Activated naive CD4-positive, alpha-beta T cell treated with anti-CD3 and anti-CD28 coated beads, Interleukin-2, amount 10 ng/mL, durations not matched to agents 5 hours and 36 hours (primary cell): ENCODE data around the gene GPR87. TPM values are rescaled to one million over a fixed set of nuclear protein-coding genes. Genes with fewer than 3 reads are reported as not detected.

ENCODE experiments used
- total RNA-seq, 2 experiments: library from RNA; stranded (reverse); gene quantifications; one replicate each; pipeline ENCODE4 v1.2.3, GENCODE V29; 2021

The GPR87 gene
- total RNA-seq = not detected

DNA sequence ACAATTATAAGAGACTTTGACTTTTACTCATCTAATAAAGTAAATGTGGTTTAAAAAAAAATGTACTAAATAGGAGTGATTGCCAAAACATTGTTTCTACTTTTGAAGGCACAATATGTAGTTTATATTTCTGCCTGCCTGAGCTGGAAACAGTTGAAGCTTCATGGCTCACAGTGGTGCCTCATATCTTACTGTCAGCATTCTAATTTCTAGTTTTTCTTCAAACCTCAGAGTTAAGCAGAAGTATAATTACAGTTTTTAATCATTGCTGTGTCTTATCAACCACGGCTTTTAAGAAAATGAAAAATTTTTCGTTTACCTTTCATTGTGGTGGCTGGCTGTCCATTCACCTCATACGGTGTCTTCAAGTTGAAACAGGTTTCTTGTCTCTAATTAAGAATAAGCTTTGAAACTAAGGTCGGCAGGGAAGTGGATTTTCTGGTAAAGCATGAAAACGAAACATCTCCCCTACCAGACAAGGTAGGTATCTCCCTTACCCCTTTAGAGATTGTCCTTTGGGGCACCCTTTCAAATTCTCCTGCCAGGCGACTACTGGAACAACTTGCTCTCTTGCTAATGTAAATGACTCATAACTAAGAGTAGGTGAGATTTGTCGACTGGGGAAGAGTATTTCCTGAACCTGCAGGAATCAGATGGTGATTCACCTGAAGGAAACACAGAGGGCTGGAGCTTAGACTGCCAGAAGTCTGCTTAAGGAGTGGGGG is at the start of gene GPR87:
TSS of gene GPR87 (minus strand) at position 554 of the 725 bp plus-strand sequence. CDS start 16,720 bp downstream, outside the sequence.

GRCh38 chr3:151329363-151329762 is 12.7 kb upstream of the GPR87 start, which contains the start of gene P2RY13:
TSS of gene P2RY13 (minus strand) at chr3:151329549. CDS start at chr3:151329528, 21 bp downstream.

GRCh38 chr3:151278230-151278629 is 38.4 kb downstream of the GPR87 start, which contains the start of gene P2RY14:
TSS of gene P2RY14 (minus strand) at chr3:151278542. CDS start at chr3:151214316, 64,226 bp downstream.

Other genes with a start within 250 kb of the GPR87 start
- under 1 TPM; 0.18 to 0.26 TPM for gene MED12L, start 231.2 kb downstream of the GPR87 start, total RNA-seq
- 100 to 1,000 TPM; 242 to 252 TPM for gene GPR171, start 113.6 kb downstream of the GPR87 start, total RNA-seq
- gene P2RY14, start 38.3 kb downstream of the GPR87 start, total RNA-seq = under 1 TPM; 0.51 to 0.66 TPM
- not detected for gene P2RY13, start 12.7 kb upstream of the GPR87 start, total RNA-seq
- gene P2RY12, start 67.9 kb upstream of the GPR87 start, total RNA-seq = not detected
- not detected for gene IGSF10, start 144.2 kb upstream of the GPR87 start, total RNA-seq